ENCODE data around the gene WDFY1. TPM values are rescaled to one million over a fixed set of nuclear protein-coding genes. Genes with fewer than 3 reads are reported as not detected.

The WDFY1 gene, protein sequence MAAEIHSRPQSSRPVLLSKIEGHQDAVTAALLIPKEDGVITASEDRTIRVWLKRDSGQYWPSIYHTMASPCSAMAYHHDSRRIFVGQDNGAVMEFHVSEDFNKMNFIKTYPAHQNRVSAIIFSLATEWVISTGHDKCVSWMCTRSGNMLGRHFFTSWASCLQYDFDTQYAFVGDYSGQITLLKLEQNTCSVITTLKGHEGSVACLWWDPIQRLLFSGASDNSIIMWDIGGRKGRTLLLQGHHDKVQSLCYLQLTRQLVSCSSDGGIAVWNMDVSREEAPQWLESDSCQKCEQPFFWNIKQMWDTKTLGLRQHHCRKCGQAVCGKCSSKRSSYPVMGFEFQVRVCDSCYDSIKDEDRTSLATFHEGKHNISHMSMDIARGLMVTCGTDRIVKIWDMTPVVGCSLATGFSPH
- 63.9 and 69.6 TPM in 2 replicates for total RNA-seq

GRCh38 chr2:223944703-223945531 lies at the start of gene WDFY1:
Gene WDFY1, minus strand, starts transcription at chr2:223945335. Its CDS starts 51 bp downstream, at chr2:223945284.

DNA sequence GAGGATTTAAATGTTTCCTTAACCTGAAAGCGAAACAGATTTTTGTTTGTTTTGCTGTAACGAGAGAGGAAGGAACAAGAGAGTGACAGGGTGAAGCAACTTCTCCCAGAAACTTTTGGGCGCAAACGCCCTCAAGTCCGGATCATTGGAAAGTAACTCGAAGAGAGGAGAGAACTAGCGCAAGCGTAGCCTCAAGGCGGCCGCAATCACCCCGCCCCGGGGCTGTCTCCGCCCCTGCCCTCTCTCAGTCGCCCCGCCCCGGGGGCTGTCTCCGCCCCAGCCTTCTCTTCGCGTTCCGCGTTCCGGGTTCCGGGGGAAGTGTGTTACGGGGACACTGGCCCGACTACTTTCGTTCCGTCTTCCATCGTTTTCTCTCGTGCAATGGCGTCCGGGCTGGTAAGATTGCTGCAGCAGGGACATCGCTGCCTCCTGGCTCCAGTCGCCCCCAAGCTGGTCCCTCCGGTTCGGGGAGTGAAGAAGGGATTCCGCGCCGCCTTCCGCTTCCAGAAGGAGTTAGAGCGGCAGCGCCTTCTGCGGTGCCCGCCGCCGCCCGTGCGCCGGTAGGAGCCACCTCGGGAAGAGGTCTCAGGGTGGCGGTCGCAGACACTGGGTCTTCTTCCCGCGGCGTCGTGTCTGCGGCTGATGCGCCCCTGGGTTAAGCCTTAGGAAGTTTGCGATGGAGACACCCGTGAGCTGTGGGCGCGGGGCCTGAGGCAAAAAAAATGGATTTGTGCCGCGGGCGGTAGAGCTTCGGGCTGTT lies 12.1 kb upstream of the WDFY1 start, which contains the start of gene MRPL44:
MRPL44 (plus strand) TSS at position 372 of the 760 bp plus-strand sequence; CDS start at position 382, 10 bp downstream.

GRCh38 chr2:223837287-223838061 lies 107.7 kb downstream of the WDFY1 start, which contains the start of gene AP1S3:
Gene AP1S3, minus strand, starts transcription at chr2:223837582. Its CDS starts 132 bp downstream, at chr2:223837450.

Other genes with a start within 250 kb of the WDFY1 start
- gene AP1S3, start 107.8 kb downstream of the WDFY1 start, total RNA-seq, result 1.8 and 2.0 TPM in 2 replicates
- 24.3 and 27.2 TPM in 2 replicates for gene MRPL44, start 12.1 kb upstream of the WDFY1 start, total RNA-seq
- gene SERPINE2, start 94.0 kb upstream of the WDFY1 start, total RNA-seq, result 200 and 524 TPM in 2 replicates

Measured in subcutaneous preadipocyte (primary cell).